Measurements from ENCODE around the gene RTL9.

DNA sequence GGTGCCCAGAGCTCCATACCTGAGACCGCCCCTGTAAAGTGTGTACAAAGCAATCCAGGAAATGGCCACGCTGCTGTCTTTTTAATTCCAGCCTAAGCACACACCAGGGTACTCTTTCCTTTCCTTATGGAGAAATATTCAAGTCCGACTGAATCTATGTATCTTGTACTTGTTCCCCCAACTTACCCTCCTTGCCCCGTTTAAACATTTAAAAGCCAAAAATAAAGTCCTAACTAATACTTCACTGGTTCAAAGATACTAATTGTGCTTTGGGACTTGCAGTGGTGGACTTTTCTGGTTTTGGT, 40.0 kb upstream of the RTL9 start:
- TF ChIP-seq, protein P1, sequence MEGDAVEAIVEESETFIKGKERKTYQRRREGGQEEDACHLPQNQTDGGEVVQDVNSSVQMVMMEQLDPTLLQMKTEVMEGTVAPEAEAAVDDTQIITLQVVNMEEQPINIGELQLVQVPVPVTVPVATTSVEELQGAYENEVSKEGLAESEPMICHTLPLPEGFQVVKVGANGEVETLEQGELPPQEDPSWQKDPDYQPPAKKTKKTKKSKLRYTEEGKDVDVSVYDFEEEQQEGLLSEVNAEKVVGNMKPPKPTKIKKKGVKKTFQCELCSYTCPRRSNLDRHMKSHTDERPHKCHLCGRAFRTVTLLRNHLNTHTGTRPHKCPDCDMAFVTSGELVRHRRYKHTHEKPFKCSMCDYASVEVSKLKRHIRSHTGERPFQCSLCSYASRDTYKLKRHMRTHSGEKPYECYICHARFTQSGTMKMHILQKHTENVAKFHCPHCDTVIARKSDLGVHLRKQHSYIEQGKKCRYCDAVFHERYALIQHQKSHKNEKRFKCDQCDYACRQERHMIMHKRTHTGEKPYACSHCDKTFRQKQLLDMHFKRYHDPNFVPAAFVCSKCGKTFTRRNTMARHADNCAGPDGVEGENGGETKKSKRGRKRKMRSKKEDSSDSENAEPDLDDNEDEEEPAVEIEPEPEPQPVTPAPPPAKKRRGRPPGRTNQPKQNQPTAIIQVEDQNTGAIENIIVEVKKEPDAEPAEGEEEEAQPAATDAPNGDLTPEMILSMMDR (IDR thresholded peaks at IDR 0.05; ENCODE audit: insufficient read depth, low read depth, low read length): no peak
- TF ChIP-seq EZH2 (IDR thresholded peaks at IDR 0.05; ENCODE audit: insufficient read depth, low read length): no peak
